HepG2 (cell line): ENCODE data around the gene USP1. TPM values are rescaled to one million over a fixed set of nuclear protein-coding genes. Genes with fewer than 3 reads are reported as not detected.
A peak's percentile ranks its signal among the peaks of the same experiment; 100 is the strongest.

Experiments used
- GABPB1 ChIP-seq: IDR thresholded peaks from 2 replicates; pipeline ENCODE4 v1.6.1; 2016; ENCODE audit warnings: mild to moderate bottlenecking, missing genetic modification reagents, moderate library complexity, missing compliant biosample characterization
- HOMEZ ChIP-seq: IDR thresholded peaks from 2 replicates; pipeline ENCODE4 v1.6.1; 2016; ENCODE audit warnings: low read depth
- MTF2 ChIP-seq: sonication (generic); formaldehyde crosslinking; IDR thresholded peaks from 2 replicates; pipeline ENCODE4 v1.5.0; 2020; ENCODE audit warnings: missing genetic modification reagents, borderline replicate concordance
- NCOR1 ChIP-seq: fragments of 200-600 bp; sonication (generic); IDR thresholded peaks from 2 replicates; pipeline ENCODE4 v1.7.0; 2017; ENCODE audit warnings: antibody characterized with exemption, low read length, borderline replicate concordance
- PATZ1 ChIP-seq: sonication (generic); formaldehyde crosslinking; IDR thresholded peaks from 2 replicates; pipeline ENCODE4 v1.4.0; 2020; ENCODE audit warnings: missing genetic modification reagents
- SKI ChIP-seq: fragments of 450-650 bp; IDR thresholded peaks from one replicate; pipeline ENCODE4 v1.6.1; 2018; ENCODE audit warnings: mild to moderate bottlenecking; ENCODE audit not compliant: partially characterized antibody
- SNRNP70 ChIP-seq: fragments of 200-400 bp; formaldehyde crosslinking; IDR thresholded peaks from 2 replicates; pipeline ENCODE4 v1.6.1; 2017; ENCODE audit warnings: mild to moderate bottlenecking, low read depth, low read length, moderate library complexity
- SP1 ChIP-seq, 2 experiments: fragments of 450-650 bp in 1 of 2; sonication (generic) in 1 of 2; formaldehyde crosslinking in 1 of 2; IDR thresholded peaks; 2 replicates each; pipeline versions ENCODE4 v1.4.0 to v1.6.1; 2016 to 2020; ENCODE audit warnings: missing genetic modification reagents in 1 of 2
- YEATS2 ChIP-seq: sonication (generic); formaldehyde crosslinking; IDR thresholded peaks from 2 replicates; pipeline ENCODE4 v1.4.0; 2020; ENCODE audit warnings: missing genetic modification reagents, borderline replicate concordance
- ZNF468 ChIP-seq: sonication (generic); formaldehyde crosslinking; IDR thresholded peaks from 2 replicates; pipeline ENCODE4 v1.8.0; 2022; ENCODE audit warnings: mild to moderate bottlenecking, moderate library complexity, missing genetic modification reagents
- ZNF530 ChIP-seq: sonication (generic); formaldehyde crosslinking; IDR thresholded peaks from 2 replicates; pipeline ENCODE4 v1.5.0; 2020; ENCODE audit warnings: low read depth, mild to moderate bottlenecking, missing genetic modification reagents
- ZNF564 ChIP-seq: sonication (generic); formaldehyde crosslinking; IDR thresholded peaks from 2 replicates; pipeline ENCODE4 v1.8.1; 2023; ENCODE audit warnings: mild to moderate bottlenecking, missing genetic modification reagents
- ZNF577 ChIP-seq: sonication (generic); formaldehyde crosslinking; IDR thresholded peaks from 2 replicates; pipeline ENCODE4 v1.4.0; 2020; ENCODE audit warnings: mild to moderate bottlenecking, low read depth, missing genetic modification reagents, borderline replicate concordance
- ZNF652 ChIP-seq: IDR thresholded peaks from 2 replicates; pipeline ENCODE4 v1.6.1; 2016; ENCODE audit warnings: low read depth, borderline replicate concordance
- ZNF891 ChIP-seq: sonication (generic); formaldehyde crosslinking; IDR thresholded peaks from 2 replicates; pipeline ENCODE4 v1.5.0; 2020; ENCODE audit warnings: mild to moderate bottlenecking, missing genetic modification reagents
- polyA plus RNA-seq, 8 experiments: library from polyadenylated mRNA; depleted of rRNA in 3 of 8; stranded (reverse) in 7 of 8; unstranded in 1 of 8; fragments of >200 nt; fragmentation: Illumina TruSeq in 4 of 8; extraction: Trizol in 4 of 8; gene quantifications; 2 replicates each; pipeline versions ENCODE4 v1.2.1 to v1.2.3, GENCODE V29; 2011 to 2016; ENCODE audit warnings: low read depth in 4 of 8, missing spikeins in 1 of 8, mixed read lengths in 1 of 8; ENCODE audit not compliant: insufficient read depth in 1 of 8
- total RNA-seq, 5 experiments: library from RNA; depleted of rRNA; stranded (reverse); fragments of >200 nt; fragmentation: Illumina TruSeq; extraction: Trizol; gene quantifications; 2 replicates each; pipeline ENCODE4 v1.2.3, GENCODE V29; 2016; ENCODE audit warnings: low read depth in 1 of 5
- TF ChIP-seq, protein P1 (sequence below): sonication (generic); formaldehyde crosslinking; IDR thresholded peaks from 2 replicates; pipeline ENCODE4 v1.4.0; 2020; ENCODE audit warnings: missing genetic modification reagents

Gene USP1
- total and polyA plus RNA-seq, 2 of the 13 experiments (the other 11 are each of a cell fraction or from before 2014, with no cell fraction given): 9.0 to 64.6 TPM

GRCh38 chr1:62436466-62437272 is at the start of gene USP1 (continued):
- 0 out of 2 replicates have a peak, but pooled peaks have one; percentile 1 for TF ChIP-seq PATZ1 (CRISPR knock-in tag)
- peak; percentile 48; the same call in 1 of the 2 replicates for TF ChIP-seq ZNF891
- peak; percentile 53; the same call in 1 of the 2 replicates for TF ChIP-seq ZNF564 (CRISPR knock-in tag)
- peak; percentile 66; the same call in 1 of the 2 replicates for TF ChIP-seq MTF2 (CRISPR knock-in tag)
- peak; percentile 75 for TF ChIP-seq YEATS2
- TF ChIP-seq NCOR1: no peak; the same call in 1 of the 2 replicates
- TF ChIP-seq ZNF468 (CRISPR knock-in tag): no peak
- peak; percentile 42 for TF ChIP-seq HOMEZ (CRISPR knock-in tag)
- no peak for TF ChIP-seq SP1 (IDR thresholded peaks at IDR 0.05)
- peak; percentile 29; the same call in 1 of the 2 replicates for TF ChIP-seq SP1 (CRISPR knock-in tag; IDR thresholded peaks at IDR 0.05)
- peak; percentile 30 for TF ChIP-seq GABPB1 (CRISPR knock-in tag)
- TF ChIP-seq SNRNP70: no peak
- TF ChIP-seq, protein P1, sequence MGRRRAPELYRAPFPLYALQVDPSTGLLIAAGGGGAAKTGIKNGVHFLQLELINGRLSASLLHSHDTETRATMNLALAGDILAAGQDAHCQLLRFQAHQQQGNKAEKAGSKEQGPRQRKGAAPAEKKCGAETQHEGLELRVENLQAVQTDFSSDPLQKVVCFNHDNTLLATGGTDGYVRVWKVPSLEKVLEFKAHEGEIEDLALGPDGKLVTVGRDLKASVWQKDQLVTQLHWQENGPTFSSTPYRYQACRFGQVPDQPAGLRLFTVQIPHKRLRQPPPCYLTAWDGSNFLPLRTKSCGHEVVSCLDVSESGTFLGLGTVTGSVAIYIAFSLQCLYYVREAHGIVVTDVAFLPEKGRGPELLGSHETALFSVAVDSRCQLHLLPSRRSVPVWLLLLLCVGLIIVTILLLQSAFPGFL (CRISPR knock-in tag): 0 out of 2 replicates have a peak, but pooled peaks have one; percentile 28
- no peak for TF ChIP-seq ZNF577 (CRISPR knock-in tag)
- no peak for TF ChIP-seq ZNF530 (CRISPR knock-in tag)
- no peak for TF ChIP-seq SKI
- TF ChIP-seq ZNF652 (CRISPR knock-in tag): peak; percentile 93
